A549 (cell line): ENCODE measurements around the gene SCAMP3. TPM values are rescaled to one million over a fixed set of nuclear protein-coding genes. Genes with fewer than 3 reads are reported as not detected.
"Not testable (repeated sequence)": the region's sequence is repeated elsewhere in the genome, so short reads cannot be mapped to it uniquely, and the experiment has no call there.

ENCODE experiments used
- ATAC-seq, 2 experiments: fragments of 200-7000 bp in 1 of 2; fragments of >200 bp in 1 of 2; cut with Nextera tagmentation in 1 of 2; cut with Tn5 transposase in 1 of 2; 3 replicates each; pipeline versions ENCODE4 v1.8.0 to v1.9.1; 2018 to 2020; ENCODE audit warnings: mild to moderate bottlenecking in 1 of 2, moderate library complexity in 1 of 2
- CTCF ChIA-PET: fragments of 300-600 bp; sonication (Branson Sonifier 250); formaldehyde crosslinking; extraction: SDS; loops from one replicate; lab custom pipeline; 2021; ENCODE audit warnings: antibody characterized with exemption, inconsistent platforms; lab: Yijun Ruan, JAX
- POLR2A ChIA-PET: fragments of 350-600 bp; formaldehyde crosslinking; extraction: SDS; loops from one replicate; lab custom pipeline; 2021; ENCODE audit warnings: antibody characterized with exemption, inconsistent platforms; lab: Yijun Ruan, JAX
- DNase-seq, 2 experiments: peaks; one replicate each; pipeline versions ENCODE4 v3.0.0 to v3.0.0-alpha.2; 2011 to 2016; ENCODE audit warnings: low read depth in 1 of 2, low spot score in 1 of 2
- FAIRE-seq: peaks from 2 replicates; lab custom pipeline; 2011; peaks lifted over from hg19 to GRCh38; lab: Jason Lieb, UNC
- H3K27ac ChIP-seq, 2 experiments: fragments of >200 bp; sonication (Bioruptor Twin); formaldehyde crosslinking; 3 replicates each; pipeline ENCODE4 v1.5.1; 2016 to 2017
- H3K4me1 ChIP-seq: fragments of >200 bp; sonication (Bioruptor Twin); formaldehyde crosslinking; 3 replicates; pipeline ENCODE4 v1.6.1; 2016
- H3K4me2 ChIP-seq: fragments of >200 bp; sonication (Bioruptor Twin); formaldehyde crosslinking; 3 replicates; pipeline ENCODE4 v1.6.1; 2016
- H3K4me3 ChIP-seq: fragments of >200 bp; sonication (Bioruptor Twin); formaldehyde crosslinking; 3 replicates; pipeline ENCODE4 v1.5.1; 2016
- H3K9me3 ChIP-seq: fragments of >200 bp; sonication (Bioruptor Twin); formaldehyde crosslinking; 3 replicates; pipeline ENCODE4 v1.6.1; 2016
- CEBPB ChIP-seq, 2 experiments: fragments of >200 bp in 1 of 2; sonication (Bioruptor Twin) in 1 of 2; formaldehyde crosslinking in 1 of 2; IDR thresholded peaks; 2 replicates each; pipeline ENCODE4 v1.6.1; 2012 to 2016
- CHD2 ChIP-seq: fragments of 150-350 bp; IDR thresholded peaks from 2 replicates; pipeline ENCODE4 v1.6.1; 2014; ENCODE audit warnings: low read length; ENCODE audit not compliant: partially characterized antibody
- EHMT2 ChIP-seq: fragments of 200-600 bp; sonication (generic); IDR thresholded peaks from 2 replicates; pipeline ENCODE4 v1.6.1; 2016; ENCODE audit warnings: antibody characterized with exemption, low read depth, mild to moderate bottlenecking, moderate library complexity
- EP300 ChIP-seq, 2 experiments: fragments of >200 bp; sonication (Bioruptor Twin); formaldehyde crosslinking; IDR thresholded peaks; 2 replicates in 1 of 2; 3 replicates in 1 of 2; pipeline ENCODE4 v1.6.1; 2016 to 2017
- FOSB ChIP-seq: fragments of 250-450 bp; sonication (Bioruptor Pico); IDR thresholded peaks from 2 replicates; pipeline ENCODE4 v1.5.0; 2020; ENCODE audit warnings: mild to moderate bottlenecking, moderate library complexity
- FOXS1 ChIP-seq: fragments of 250-450 bp; sonication (Bioruptor Pico); IDR thresholded peaks from 2 replicates; pipeline ENCODE4 v1.5.0; 2020; ENCODE audit warnings: mild to moderate bottlenecking, moderate library complexity
- GATA3 ChIP-seq: IDR thresholded peaks from 2 replicates; pipeline ENCODE4 v1.6.1; 2012; ENCODE audit warnings: borderline replicate concordance
- JUNB ChIP-seq: fragments of >200 bp; sonication (Bioruptor Twin); formaldehyde crosslinking; IDR thresholded peaks from 2 replicates; pipeline ENCODE4 v1.6.1; 2016
- KDM1A ChIP-seq: fragments of 200-600 bp; sonication (generic); IDR thresholded peaks from 2 replicates; pipeline ENCODE4 v1.6.1; 2016; ENCODE audit warnings: low read depth, mild to moderate bottlenecking
- MAFK ChIP-seq: fragments of 450-650 bp; IDR thresholded peaks from 2 replicates; pipeline ENCODE4 v1.6.1; 2014; ENCODE audit not compliant: partially characterized antibody
- MYC ChIP-seq: IDR thresholded peaks from 2 replicates; pipeline ENCODE4 v1.6.1; 2012; ENCODE audit warnings: mild to moderate bottlenecking, inconsistent platforms, low read length, improper control_type of control experiment, borderline replicate concordance
- NPAS2 ChIP-seq: fragments of 250-450 bp; sonication (Bioruptor Pico); IDR thresholded peaks from 2 replicates; pipeline ENCODE4 v1.8.0; 2022; ENCODE audit warnings: mild to moderate bottlenecking, moderate library complexity, borderline replicate concordance
- NR3C1 ChIP-seq: fragments of >200 bp; sonication (Bioruptor Twin); formaldehyde crosslinking; IDR thresholded peaks from 3 replicates; pipeline ENCODE4 v1.6.1; 2017
- POLR2A ChIP-seq: IDR thresholded peaks from 2 replicates; pipeline ENCODE4 v1.6.1; 2012; ENCODE audit warnings: mild to moderate bottlenecking, low read length
- RARB ChIP-seq: fragments of 250-450 bp; sonication (Bioruptor Pico); IDR thresholded peaks from 2 replicates; pipeline ENCODE4 v1.8.0; 2021; ENCODE audit warnings: mild to moderate bottlenecking, moderate library complexity
- RFX5 ChIP-seq: fragments of 450-650 bp; IDR thresholded peaks from 2 replicates; pipeline ENCODE4 v1.7.1; 2014; ENCODE audit warnings: antibody characterized with exemption, mild to moderate bottlenecking, moderate library complexity
- USF2 ChIP-seq: fragments of 450-650 bp; IDR thresholded peaks from 2 replicates; pipeline ENCODE4 v1.6.1; 2014; ENCODE audit warnings: antibody characterized with exemption
- ZC3H11A ChIP-seq: fragments of 450-650 bp; IDR thresholded peaks from 2 replicates; pipeline ENCODE4 v1.6.1; 2014; ENCODE audit warnings: antibody characterized with exemption, mild to moderate bottlenecking
- ZSCAN20 ChIP-seq: fragments of 250-450 bp; sonication (Bioruptor Pico); IDR thresholded peaks from 2 replicates; pipeline ENCODE4 v1.8.0; 2022; ENCODE audit warnings: mild to moderate bottlenecking, moderate library complexity
- WGBS: methylation state at CpG from one replicate; pipeline ENCODE4 v1.1.6; 2017; ENCODE audit errors: missing lambda C conversion rate; 5-methylcytosine and 5-hydroxymethylcytosine counted together
- polyA plus RNA-seq, 4 experiments: library from polyadenylated mRNA; depleted of rRNA in 3 of 4; stranded (reverse); fragments of >200 nt; fragmentation: RNase III in 1 of 4; extraction: RNeasy Plus Mini Kit Qiagen cat#74134 plus additional on column Dnase treatment in 1 of 4; gene quantifications; 2 replicates in 3 of 4; 3 replicates in 1 of 4; pipeline ENCODE4 v1.2.3, GENCODE V29; 2011 to 2017
- TF ChIP-seq, protein P1 (sequence below): fragments of 250-450 bp; sonication (Bioruptor Pico); IDR thresholded peaks from 2 replicates; pipeline ENCODE4 v1.5.0; 2020; ENCODE audit warnings: low read depth, mild to moderate bottlenecking, moderate library complexity
- TF ChIP-seq, protein P2 (sequence below): fragments of >200 bp; sonication (Bioruptor Twin); formaldehyde crosslinking; IDR thresholded peaks from 2 replicates; pipeline ENCODE4 v1.6.1; 2016
- TF ChIP-seq, protein P3 (sequence below): IDR thresholded peaks from 2 replicates; pipeline ENCODE4 v1.6.1; 2012

SCAMP3 gene
- polyA plus RNA-seq, 2 of the 4 experiments (the other 2 are of a cell fraction): 75.9 to 135 TPM

DNA sequence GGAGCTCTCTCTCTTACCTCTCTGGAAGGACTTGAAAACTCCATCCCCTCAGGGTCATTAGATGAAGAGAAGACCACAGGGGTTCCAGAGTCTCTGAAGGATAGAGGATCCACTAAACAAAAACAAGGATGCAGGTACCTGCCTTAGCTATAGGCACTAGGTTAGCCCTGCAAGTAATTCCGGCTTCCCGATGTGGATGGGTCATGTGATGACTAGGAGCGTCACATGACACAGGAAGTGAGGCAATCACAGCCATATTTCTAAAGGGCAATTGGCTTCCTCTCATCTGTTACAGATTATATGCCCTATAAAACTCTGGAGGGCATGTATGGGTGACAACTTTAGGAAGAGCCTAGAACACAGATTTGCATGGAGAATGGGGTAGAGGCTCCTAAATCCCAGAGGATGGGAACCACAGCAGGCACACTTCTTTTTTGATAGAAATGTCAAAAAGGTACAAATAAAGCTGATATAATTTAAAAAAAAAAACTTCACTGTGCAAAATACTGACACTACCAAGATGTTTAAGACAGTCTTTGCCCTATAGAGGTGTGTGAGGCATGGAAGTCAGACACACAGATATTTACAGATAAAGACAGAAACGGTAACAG, 21.0 kb downstream of the SCAMP3 start (continued):
- TF ChIP-seq, protein P1, sequence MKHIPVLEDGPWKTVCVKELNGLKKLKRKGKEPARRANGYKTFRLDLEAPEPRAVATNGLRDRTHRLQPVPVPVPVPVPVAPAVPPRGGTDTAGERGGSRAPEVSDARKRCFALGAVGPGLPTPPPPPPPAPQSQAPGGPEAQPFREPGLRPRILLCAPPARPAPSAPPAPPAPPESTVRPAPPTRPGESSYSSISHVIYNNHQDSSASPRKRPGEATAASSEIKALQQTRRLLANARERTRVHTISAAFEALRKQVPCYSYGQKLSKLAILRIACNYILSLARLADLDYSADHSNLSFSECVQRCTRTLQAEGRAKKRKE (CRISPR knock-in tag): no peak
- no peak for TF ChIP-seq EP300 (IDR thresholded peaks at IDR 0.05)
- no peak for TF ChIP-seq JUNB
- TF ChIP-seq CHD2: no peak
- TF ChIP-seq ZC3H11A: no peak
- no peak for TF ChIP-seq NPAS2 (CRISPR knock-in tag)
- no peak for TF ChIP-seq RARB (CRISPR knock-in tag)
- no peak for TF ChIP-seq POLR2A
- no peak for TF ChIP-seq NR3C1
- TF ChIP-seq EHMT2: no peak
- no peak for TF ChIP-seq FOXS1 (CRISPR knock-in tag)
- TF ChIP-seq MAFK: no peak
- TF ChIP-seq RFX5: no peak
- TF ChIP-seq, protein P2, sequence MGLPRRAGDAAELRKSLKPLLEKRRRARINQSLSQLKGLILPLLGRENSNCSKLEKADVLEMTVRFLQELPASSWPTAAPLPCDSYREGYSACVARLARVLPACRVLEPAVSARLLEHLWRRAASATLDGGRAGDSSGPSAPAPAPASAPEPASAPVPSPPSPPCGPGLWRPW: no peak
- TF ChIP-seq USF2: peak; percentile 99
- TF ChIP-seq KDM1A: no peak
- TF ChIP-seq, protein P3, sequence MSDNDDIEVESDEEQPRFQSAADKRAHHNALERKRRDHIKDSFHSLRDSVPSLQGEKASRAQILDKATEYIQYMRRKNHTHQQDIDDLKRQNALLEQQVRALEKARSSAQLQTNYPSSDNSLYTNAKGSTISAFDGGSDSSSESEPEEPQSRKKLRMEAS: peak; percentile 65; the same call in 1 of the 2 replicates
- no peak for TF ChIP-seq GATA3
- no peak for TF ChIP-seq FOSB (CRISPR knock-in tag)
- TF ChIP-seq ZSCAN20 (CRISPR knock-in tag): no peak

- Histone ChIP-seq H3K4me3 (no peak overlapping the region), H3K27ac (no peak overlapping the region), H3K9me3 (no peaks in the 10 kb centered on the region), H3K4me1 (peaks cover 8% of the 10 kb centered on the region), H3K4me2 (no peak overlapping the region)
- no peak for FAIRE-seq
- 74% methylated on average over 5 of the region's 5 CpGs for WGBS
- TF ChIP-seq CEBPB (IDR thresholded peaks at IDR 0.05): 0 out of 4 replicates have a peak, but pooled peaks of 1 of the 2 experiments have one; percentile 16
- TF ChIP-seq MYC: no peak
- no peak for DNase-seq
- no peak for ATAC-seq
- POLR2A ChIA-PET: no interaction called here
- CTCF ChIA-PET: interaction anchor here (1.0 to 1.8 kb wide), 3 partner anchors 8 to 61 kb away, joined by 3 to 10 read pairs (median 3); no protein-coding TSS in a partner anchor
These were observed 25.7 kb downstream of the SCAMP3 start for GRCh38 chr1:155236451-155236850.

DNA sequence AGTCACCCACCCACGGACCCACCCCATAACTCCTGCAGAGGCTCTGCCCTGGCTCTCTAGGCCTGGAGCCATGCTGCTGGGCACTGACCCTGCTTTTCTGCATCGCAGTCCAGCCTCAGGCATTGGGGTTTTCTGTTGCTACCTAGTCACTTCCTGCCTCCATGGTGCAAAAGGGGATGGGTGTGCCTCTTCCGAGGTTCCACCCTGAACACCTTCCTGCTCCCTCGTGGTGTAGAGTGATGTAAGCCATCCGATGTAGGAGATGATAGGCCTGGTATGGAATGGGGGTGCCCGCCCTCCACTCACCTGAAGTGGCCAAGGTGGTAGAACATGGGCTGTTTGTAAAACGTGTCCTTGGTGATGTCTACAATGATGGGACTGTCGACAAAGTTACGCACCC, 26.8 kb downstream of the SCAMP3 start:
- POLR2A ChIA-PET, H3K4me3 ChIP-seq, DNase-seq, H3K27ac ChIP-seq, FAIRE-seq, ATAC-seq, H3K9me3 ChIP-seq, H3K4me1 ChIP-seq, H3K4me2 ChIP-seq: not testable (repeated sequence)
- CTCF ChIA-PET: interaction anchor here (1.2 to 1.8 kb wide), 2 partner anchors 15 to 60 kb away, joined by 3 to 10 read pairs; no protein-coding TSS in a partner anchor
- WGBS: 91% methylated on average over 7 of the region's 9 CpGs

DNA sequence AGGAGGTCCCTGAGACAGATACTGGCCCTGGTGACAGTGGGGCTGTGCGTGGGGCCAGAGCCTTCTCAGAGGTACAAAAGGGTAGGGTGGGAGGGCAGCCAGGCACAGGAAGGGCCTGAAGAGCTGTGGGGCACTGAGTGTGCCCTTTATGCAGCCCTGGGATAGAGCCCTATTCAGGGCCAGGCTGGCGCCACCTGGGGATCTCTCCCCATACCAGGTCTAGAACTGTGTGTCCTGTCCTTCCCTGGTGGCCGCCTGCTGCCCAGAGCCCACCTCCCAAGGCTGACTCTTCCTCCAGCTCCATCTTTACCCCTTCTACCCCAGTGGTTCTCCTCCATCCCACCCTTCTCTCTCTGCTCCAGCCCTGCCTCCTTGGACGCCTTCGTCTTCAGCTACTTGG, 28.7 kb downstream of the SCAMP3 start:
- 75% methylated on average over 1 of the region's 5 CpGs for WGBS
- H3K27ac ChIP-seq, H3K4me1 ChIP-seq, FAIRE-seq, POLR2A ChIA-PET, H3K4me3 ChIP-seq, DNase-seq, H3K4me2 ChIP-seq, H3K9me3 ChIP-seq, CTCF ChIA-PET: not testable (repeated sequence)
- ATAC-seq: peak; percentile 48 to 62; a peak in 3 of 6 replicates

- H3K4me1 ChIP-seq, POLR2A ChIA-PET, H3K4me2 ChIP-seq, H3K27ac ChIP-seq, DNase-seq, FAIRE-seq, H3K9me3 ChIP-seq, H3K4me3 ChIP-seq, ATAC-seq: not testable (repeated sequence)
- CTCF ChIA-PET: interaction anchor here (0.7 to 2.0 kb wide), 3 partner anchors 18 to 38 kb away, joined by 3 to 5 read pairs (median 4); no protein-coding TSS in a partner anchor
- 80% methylated on average over 13 of the region's 13 CpGs for WGBS
These were observed 29.9 kb downstream of the SCAMP3 start for GRCh38 chr1:155232001-155232978.

DNA sequence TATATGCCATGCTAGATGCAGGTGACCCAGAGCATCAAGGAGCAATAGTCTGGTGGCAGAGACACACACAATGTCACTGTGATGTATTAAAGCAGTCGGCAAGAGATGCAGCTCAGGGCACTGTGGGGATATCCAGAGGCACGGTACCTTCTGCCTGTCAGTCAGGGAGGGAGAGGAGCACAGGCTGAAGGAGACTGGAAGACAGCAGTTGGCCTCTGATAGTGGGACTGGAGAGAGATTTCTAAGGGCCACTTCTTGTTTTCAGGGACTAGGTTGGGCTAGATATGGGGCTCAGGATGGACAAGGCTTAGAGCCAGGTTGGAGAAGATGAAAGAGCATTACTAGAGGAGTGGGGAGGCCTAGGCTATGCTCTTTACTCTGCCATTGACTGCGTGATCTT, 30.9 kb downstream of the SCAMP3 start:
- ATAC-seq, H3K4me3 ChIP-seq, H3K4me2 ChIP-seq, H3K4me1 ChIP-seq, H3K27ac ChIP-seq, H3K9me3 ChIP-seq, DNase-seq, FAIRE-seq: not testable (repeated sequence)
- WGBS: 85% methylated on average over 3 of the region's 3 CpGs
- CTCF ChIA-PET: interaction anchor here (0.7 to 2.0 kb wide), 3 partner anchors 19 to 37 kb away, joined by 3 to 5 read pairs (median 4); no protein-coding TSS in a partner anchor
- POLR2A ChIA-PET: interaction anchor here (0.6 kb wide), 1 partner anchor 994 kb away, joined by 11 read pairs; no protein-coding TSS in a partner anchor
